ENCODE measurements around the gene TPRG1.

Gene TPRG1

GRCh38 chr3:189292667-189293484, 121.1 kb downstream of the TPRG1 start:
- Histone ChIP-seq H3K9ac (ENCODE audit: insufficient read length, low read depth) (no peak overlapping the region), H3K27me3 (ENCODE audit: insufficient read depth, insufficient read length) (no peaks in the 10 kb centered on the region)
- no peak for TF ChIP-seq YY1 (IDR thresholded peaks at IDR 0.05; ENCODE audit: insufficient read depth, insufficient read length)
- no peak for TF ChIP-seq ZNF274 (IDR thresholded peaks at IDR 0.05; ENCODE audit: low read depth, low read length)
- no peak for TF ChIP-seq SUZ12 (IDR thresholded peaks at IDR 0.05; ENCODE audit: extremely low read depth, insufficient read depth, insufficient read length)

DNA sequence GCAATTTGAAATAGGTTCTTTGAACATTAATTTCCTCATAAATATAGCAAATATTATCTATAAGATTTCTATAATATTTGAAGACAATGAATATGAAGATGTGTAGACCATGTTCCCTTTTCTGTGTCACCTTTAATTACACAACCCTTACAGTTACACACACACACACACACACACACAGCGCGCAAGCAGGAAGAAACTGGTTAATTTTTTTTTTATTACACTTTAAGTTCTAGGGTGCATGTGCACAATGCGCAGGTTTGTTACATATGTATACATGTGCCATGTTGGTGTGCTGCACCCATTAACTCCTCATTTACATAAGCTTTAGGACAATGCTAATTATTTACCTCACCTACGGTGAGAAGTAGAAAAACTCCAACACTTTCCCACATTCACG, 122.9 kb downstream of the TPRG1 start:
- Histone ChIP-seq H3K9me3 (ENCODE audit: insufficient read depth, low read length) (no peaks in the 10 kb centered on the region), H3K9ac (ENCODE audit: insufficient read length, low read depth) (no peak overlapping the region), H3K4me1 (ENCODE audit: insufficient read depth, insufficient read length) (no peaks in the 10 kb centered on the region), H3K4me3 (ENCODE audit: insufficient read length, low read depth) (no peak overlapping the region), H3K27me3 (ENCODE audit: insufficient read depth, insufficient read length) (no peaks in the 10 kb centered on the region), H3K36me3 (ENCODE audit: insufficient read depth, insufficient read length, low read length) (no peaks in the 10 kb centered on the region)
- DNase-seq (ENCODE audit: low read depth, low spot score), result no peak
- TF ChIP-seq ZNF274 (IDR thresholded peaks at IDR 0.05; ENCODE audit: low read depth, low read length), result no peak
- TF ChIP-seq SUZ12 (IDR thresholded peaks at IDR 0.05; ENCODE audit: extremely low read depth, insufficient read depth, insufficient read length), result no peak
- no peak for TF ChIP-seq YY1 (IDR thresholded peaks at IDR 0.05; ENCODE audit: insufficient read depth, insufficient read length)

More at GRCh38 chr3:189292667-189293484, 121.1 kb downstream of the TPRG1 start:
- H3K4me3 ChIP-seq (ENCODE audit: insufficient read length, low read depth), result no peak overlapping the region
- DNase-seq (ENCODE audit: low read depth, low spot score), result no peak
- H3K4me1 ChIP-seq (ENCODE audit: insufficient read depth, insufficient read length), result no peaks in the 10 kb centered on the region
- no peaks in the 10 kb centered on the region for H3K36me3 ChIP-seq (ENCODE audit: insufficient read depth, insufficient read length, low read length)
- H3K9me3 ChIP-seq (ENCODE audit: insufficient read depth, low read length), result no peaks in the 10 kb centered on the region

DNA sequence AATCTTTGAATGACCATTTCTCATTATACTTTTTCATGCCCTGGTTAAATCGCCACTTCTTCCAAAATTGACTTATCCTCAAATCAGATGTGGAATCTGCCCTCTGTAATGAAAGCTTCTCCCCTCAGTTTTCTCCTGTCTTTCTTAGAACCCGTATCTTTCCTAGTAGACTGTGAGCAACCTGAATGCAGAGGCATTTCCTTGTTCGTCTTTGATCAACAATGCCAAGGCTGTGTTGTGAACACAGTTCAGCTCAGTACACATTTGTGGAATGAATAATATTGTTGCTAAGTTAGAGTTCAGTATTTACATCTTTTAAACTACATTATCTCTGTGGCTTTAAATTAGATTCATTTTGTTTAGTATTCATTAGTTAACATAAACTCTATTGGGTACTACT, 123.3 kb downstream of the TPRG1 start:
- TF ChIP-seq ZNF274 (IDR thresholded peaks at IDR 0.05; ENCODE audit: low read depth, low read length) (no peak), YY1 (IDR thresholded peaks at IDR 0.05; ENCODE audit: insufficient read depth, insufficient read length) (no peak), SUZ12 (IDR thresholded peaks at IDR 0.05; ENCODE audit: extremely low read depth, insufficient read depth, insufficient read length) (no peak)
- no peaks in the 10 kb centered on the region for H3K4me1 ChIP-seq (ENCODE audit: insufficient read depth, insufficient read length)
- DNase-seq (ENCODE audit: low read depth, low spot score), result no peak
- H3K36me3 ChIP-seq (ENCODE audit: insufficient read depth, insufficient read length, low read length), result no peaks in the 10 kb centered on the region
- H3K9me3 ChIP-seq (ENCODE audit: insufficient read depth, low read length), result no peaks in the 10 kb centered on the region
- no peaks in the 10 kb centered on the region for H3K27me3 ChIP-seq (ENCODE audit: insufficient read depth, insufficient read length)
- no peak overlapping the region for H3K4me3 ChIP-seq (ENCODE audit: insufficient read length, low read depth)
- H3K9ac ChIP-seq (ENCODE audit: insufficient read length, low read depth), result no peak overlapping the region

DNA sequence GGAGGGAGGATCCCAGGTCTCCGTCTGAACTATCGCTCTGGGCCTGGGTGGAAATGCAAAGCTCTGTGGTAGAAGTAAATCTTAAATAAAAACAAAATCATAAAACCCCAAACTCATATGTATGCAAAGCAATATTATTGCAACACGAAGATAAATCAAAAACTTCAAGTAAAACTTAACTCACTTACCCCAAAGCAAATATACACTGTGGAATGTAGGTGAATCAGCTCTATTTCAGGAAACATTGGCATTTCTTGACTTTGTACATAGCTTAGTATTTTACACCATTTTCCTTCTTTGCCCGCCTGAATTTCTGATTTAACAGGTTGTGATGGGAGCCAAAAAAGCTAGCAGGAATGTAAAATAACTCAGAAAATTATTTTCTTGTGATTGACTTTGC, 126.2 kb downstream of the TPRG1 start:
- Histone ChIP-seq H3K4me3 (ENCODE audit: insufficient read length, low read depth) (no peak overlapping the region), H3K36me3 (ENCODE audit: insufficient read depth, insufficient read length, low read length) (no peaks in the 10 kb centered on the region), H3K9ac (ENCODE audit: insufficient read length, low read depth) (no peak overlapping the region), H3K4me1 (ENCODE audit: insufficient read depth, insufficient read length) (no peaks in the 10 kb centered on the region), H3K27me3 (ENCODE audit: insufficient read depth, insufficient read length) (no peaks in the 10 kb centered on the region), H3K9me3 (ENCODE audit: insufficient read depth, low read length) (no peaks in the 10 kb centered on the region)
- no peak for DNase-seq (ENCODE audit: low read depth, low spot score)
- TF ChIP-seq YY1 (IDR thresholded peaks at IDR 0.05; ENCODE audit: insufficient read depth, insufficient read length) (no peak), ZNF274 (IDR thresholded peaks at IDR 0.05; ENCODE audit: low read depth, low read length) (no peak), SUZ12 (IDR thresholded peaks at IDR 0.05; ENCODE audit: extremely low read depth, insufficient read depth, insufficient read length) (no peak)

- H3K36me3 ChIP-seq (ENCODE audit: insufficient read depth, insufficient read length, low read length), result no peaks in the 10 kb centered on the region
- H3K27me3 ChIP-seq (ENCODE audit: insufficient read depth, insufficient read length), result no peaks in the 10 kb centered on the region
- TF ChIP-seq SUZ12 (IDR thresholded peaks at IDR 0.05; ENCODE audit: extremely low read depth, insufficient read depth, insufficient read length) (no peak), YY1 (IDR thresholded peaks at IDR 0.05; ENCODE audit: insufficient read depth, insufficient read length) (no peak), ZNF274 (IDR thresholded peaks at IDR 0.05; ENCODE audit: low read depth, low read length) (no peak)
- H3K4me3 ChIP-seq (ENCODE audit: insufficient read length, low read depth), result no peak overlapping the region
- DNase-seq (ENCODE audit: low read depth, low spot score), result no peak
- no peaks in the 10 kb centered on the region for H3K9me3 ChIP-seq (ENCODE audit: insufficient read depth, low read length)
- no peaks in the 10 kb centered on the region for H3K4me1 ChIP-seq (ENCODE audit: insufficient read depth, insufficient read length)
- no peak overlapping the region for H3K9ac ChIP-seq (ENCODE audit: insufficient read length, low read depth)
These were observed 127.0 kb downstream of the TPRG1 start for GRCh38 chr3:189298469-189299375.

DNA sequence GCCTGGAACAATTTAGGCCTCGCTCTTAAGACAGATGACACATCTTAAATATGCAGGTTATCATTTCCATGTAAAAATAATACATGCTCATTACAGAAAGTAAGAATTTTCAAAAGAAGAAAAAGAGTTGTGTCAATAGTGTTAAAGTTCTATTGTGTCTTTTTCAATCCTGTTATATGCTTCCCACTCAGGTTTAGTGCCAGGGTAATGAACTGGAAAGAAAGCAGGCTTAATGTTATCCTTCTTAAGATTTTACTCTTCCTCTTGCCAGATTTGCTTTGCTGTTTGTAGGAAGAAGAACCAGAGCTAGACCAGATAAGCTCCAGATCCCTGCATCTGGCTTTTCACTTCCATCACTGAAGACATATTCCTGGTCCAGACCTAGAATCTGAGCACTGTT, 128.6 kb downstream of the TPRG1 start:
- Histone ChIP-seq H3K36me3 (ENCODE audit: insufficient read depth, insufficient read length, low read length) (no peaks in the 10 kb centered on the region), H3K27me3 (ENCODE audit: insufficient read depth, insufficient read length) (no peaks in the 10 kb centered on the region), H3K9ac (ENCODE audit: insufficient read length, low read depth) (no peak overlapping the region), H3K9me3 (ENCODE audit: insufficient read depth, low read length) (no peaks in the 10 kb centered on the region), H3K4me3 (ENCODE audit: insufficient read length, low read depth) (no peak overlapping the region), H3K4me1 (ENCODE audit: insufficient read depth, insufficient read length) (no peaks in the 10 kb centered on the region)
- no peak for DNase-seq (ENCODE audit: low read depth, low spot score)
- TF ChIP-seq SUZ12 (IDR thresholded peaks at IDR 0.05; ENCODE audit: extremely low read depth, insufficient read depth, insufficient read length) (no peak), ZNF274 (IDR thresholded peaks at IDR 0.05; ENCODE audit: low read depth, low read length) (no peak), YY1 (IDR thresholded peaks at IDR 0.05; ENCODE audit: insufficient read depth, insufficient read length) (no peak)

DNA sequence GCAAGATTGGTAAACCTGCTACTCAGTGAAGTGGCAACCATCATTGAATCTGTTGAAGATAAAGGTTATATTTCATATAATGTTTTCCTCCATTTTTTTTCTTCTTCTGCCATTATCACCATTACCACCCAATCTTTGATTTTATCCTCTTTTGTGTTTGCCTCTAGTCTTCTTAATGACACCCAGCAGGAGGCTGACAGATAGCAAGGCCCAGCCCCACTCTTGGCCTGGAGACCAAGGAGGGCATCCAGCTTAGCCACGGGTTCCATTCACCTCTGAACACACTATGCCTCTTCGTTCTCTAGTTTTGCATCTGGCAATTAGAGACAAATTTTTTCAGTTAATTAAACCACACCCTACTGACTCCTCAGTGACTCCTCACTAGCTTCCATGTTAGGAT, 129.7 kb downstream of the TPRG1 start:
- no peak for TF ChIP-seq YY1 (IDR thresholded peaks at IDR 0.05; ENCODE audit: insufficient read depth, insufficient read length)
- TF ChIP-seq SUZ12 (IDR thresholded peaks at IDR 0.05; ENCODE audit: extremely low read depth, insufficient read depth, insufficient read length), result no peak
- TF ChIP-seq ZNF274 (IDR thresholded peaks at IDR 0.05; ENCODE audit: low read depth, low read length), result no peak
- no peak overlapping the region for H3K4me3 ChIP-seq (ENCODE audit: insufficient read length, low read depth)
- H3K9me3 ChIP-seq (ENCODE audit: insufficient read depth, low read length), result no peaks in the 10 kb centered on the region

More for the DNA sequence above, 129.7 kb downstream of the TPRG1 start:
- Histone ChIP-seq H3K36me3 (ENCODE audit: insufficient read depth, insufficient read length, low read length) (no peaks in the 10 kb centered on the region), H3K4me1 (ENCODE audit: insufficient read depth, insufficient read length) (no peaks in the 10 kb centered on the region), H3K9ac (ENCODE audit: insufficient read length, low read depth) (no peak overlapping the region), H3K27me3 (ENCODE audit: insufficient read depth, insufficient read length) (no peaks in the 10 kb centered on the region)
- DNase-seq (ENCODE audit: low read depth, low spot score), result no peak

All from NT2/D1 (cell line).